Activated gamma-delta T cell treated with anti-CD3 and anti-CD28 coated beads, Interleukin-2, amount 50 U/mL, for 16 hours (primary cell): ENCODE measurements around the gene DHDH.

ENCODE experiments used
- DNase-seq: peaks from one replicate; pipeline ENCODE4 v3.0.0-alpha.2; 2020; ENCODE audit warnings: low read depth

Gene DHDH

DNA sequence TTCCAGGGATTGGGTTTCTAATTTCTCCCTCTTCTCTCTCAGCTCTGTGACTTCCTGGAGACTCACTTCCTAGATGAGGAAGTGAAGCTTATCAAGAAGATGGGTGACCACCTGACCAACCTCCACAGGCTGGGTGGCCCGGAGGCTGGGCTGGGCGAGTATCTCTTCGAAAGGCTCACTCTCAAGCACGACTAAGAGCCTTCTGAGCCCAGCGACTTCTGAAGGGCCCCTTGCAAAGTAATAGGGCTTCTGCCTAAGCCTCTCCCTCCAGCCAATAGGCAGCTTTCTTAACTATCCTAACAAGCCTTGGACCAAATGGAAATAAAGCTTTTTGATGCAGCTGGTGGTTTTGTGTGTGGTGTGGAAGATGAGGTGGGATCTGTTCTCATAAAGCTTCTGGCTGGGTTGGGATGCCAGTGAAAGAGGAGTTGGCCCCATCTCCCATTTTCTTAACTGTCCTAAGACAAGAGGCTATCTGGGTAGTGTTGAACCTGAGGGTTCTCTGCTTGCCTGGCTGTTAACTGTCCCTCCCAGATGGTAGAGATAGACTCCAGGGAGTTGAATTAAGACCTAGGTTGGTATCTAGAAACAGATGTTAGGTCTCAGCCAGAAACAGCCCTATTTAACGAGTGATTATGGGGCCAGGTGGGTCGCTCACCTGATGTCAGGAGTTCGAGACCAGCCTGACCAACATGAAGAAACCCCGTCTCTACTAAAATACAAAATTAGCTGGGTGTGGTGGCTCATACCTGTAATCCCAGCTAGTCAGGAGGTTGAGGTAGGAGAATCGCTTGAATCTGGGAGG lies 33.2 kb downstream of the DHDH start:
- DNase-seq = no peak

DNA sequence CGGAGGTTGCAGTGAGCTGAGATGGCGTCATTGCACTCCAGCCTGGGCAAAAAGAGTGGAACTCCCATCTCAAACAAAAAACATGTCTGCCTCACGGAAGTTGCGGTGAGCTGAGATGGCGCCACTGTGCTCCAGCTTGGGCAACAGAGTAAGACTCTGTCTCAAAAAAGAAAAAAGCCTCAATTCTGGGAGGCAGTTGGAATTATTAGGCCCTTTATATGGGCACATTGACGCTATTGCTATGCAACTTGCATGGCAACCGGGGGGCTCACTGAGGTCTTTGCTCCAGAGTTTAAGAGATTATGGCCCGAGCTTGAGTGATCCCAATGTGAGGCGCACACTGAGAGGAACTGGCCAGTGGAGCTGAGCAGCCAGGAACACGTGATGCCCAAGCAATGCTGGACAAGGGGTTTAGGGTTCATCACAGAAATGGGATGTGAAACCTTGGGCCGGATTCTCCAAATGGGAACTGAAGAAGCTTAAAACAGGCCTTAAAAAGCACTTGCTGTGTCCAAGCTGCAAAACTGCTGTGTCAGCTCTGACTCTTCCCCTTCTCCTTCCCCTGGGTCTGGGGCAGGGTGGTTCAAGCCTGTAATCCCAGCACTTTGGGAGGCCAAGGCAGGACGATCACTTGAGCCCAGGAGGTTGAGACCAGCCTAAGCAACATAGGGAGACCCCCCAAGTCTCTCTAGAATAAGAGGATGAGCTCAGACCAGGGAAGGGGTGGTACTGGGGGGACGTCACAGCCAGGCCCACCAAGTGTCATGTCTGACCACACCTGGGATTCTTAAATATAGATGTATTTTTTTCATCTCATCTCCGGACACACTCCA lies 34.1 kb downstream of the DHDH start:
- DNase-seq = no peak

GRCh38 chr19:48968179-48968661 lies 34.7 kb downstream of the DHDH start:
- DNase-seq = no peak

DNA sequence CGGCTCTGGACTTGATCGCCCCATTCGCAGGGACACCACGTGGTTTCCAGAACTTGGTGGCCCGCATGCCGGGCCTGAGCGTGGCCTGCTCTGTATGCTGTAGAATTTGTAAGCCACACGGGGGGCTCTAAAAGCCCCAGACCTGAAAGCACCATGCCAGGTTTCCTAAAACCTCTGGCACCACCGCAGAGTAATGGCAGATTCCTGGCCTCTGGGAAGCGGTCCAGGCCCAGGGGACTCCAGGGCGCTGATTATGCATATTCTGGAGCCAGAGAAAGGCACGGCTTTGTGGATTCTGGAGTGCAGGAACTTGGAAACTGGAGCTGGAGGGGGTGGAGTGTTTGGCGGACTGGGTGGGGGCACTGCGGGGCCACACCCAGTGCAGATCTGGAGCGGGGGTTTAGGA lies 35.3 kb downstream of the DHDH start:
- no peak for DNase-seq

DNA sequence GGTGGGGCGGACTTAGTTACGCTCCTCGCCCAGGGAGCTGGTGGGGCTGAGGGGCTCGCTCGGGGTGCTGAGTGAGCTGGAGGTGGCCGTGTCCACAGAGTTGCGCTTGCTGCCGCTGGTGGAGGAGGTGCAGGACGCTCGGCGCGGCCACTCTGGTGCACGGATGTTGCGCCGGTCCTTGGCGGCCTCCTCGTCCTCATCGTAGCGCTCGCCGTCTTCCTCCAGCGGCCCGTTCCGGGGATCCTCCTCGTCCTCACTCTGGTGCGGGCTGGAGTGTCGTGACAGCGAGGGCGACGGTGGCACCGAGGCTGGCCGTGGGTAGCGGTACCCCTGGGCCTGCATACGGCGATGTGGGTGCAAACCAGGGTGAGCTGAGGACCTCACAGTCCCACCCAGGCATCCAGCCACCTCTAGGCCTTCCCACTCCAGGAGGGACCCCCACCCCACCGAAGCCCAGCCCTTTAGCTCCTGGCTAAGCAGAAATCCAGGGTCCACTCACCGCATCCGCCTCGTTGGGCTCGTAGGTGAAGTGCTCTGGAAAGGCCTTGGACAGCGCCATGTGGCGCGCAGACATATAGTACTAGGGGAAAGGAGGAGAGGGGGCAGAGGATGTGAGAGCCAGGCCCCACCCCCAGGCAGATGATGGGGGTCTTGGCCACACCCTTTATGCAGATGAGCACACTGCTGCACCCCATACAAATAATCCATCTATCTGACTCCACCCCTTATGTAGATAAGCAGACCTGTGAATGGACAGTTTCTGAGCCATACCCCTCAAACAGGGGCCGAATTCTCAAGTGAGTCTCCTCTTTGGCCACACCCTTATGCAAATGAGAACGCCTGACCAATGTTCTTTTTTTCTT lies 36.0 kb downstream of the DHDH start:
- DNase-seq = no peak

DNA sequence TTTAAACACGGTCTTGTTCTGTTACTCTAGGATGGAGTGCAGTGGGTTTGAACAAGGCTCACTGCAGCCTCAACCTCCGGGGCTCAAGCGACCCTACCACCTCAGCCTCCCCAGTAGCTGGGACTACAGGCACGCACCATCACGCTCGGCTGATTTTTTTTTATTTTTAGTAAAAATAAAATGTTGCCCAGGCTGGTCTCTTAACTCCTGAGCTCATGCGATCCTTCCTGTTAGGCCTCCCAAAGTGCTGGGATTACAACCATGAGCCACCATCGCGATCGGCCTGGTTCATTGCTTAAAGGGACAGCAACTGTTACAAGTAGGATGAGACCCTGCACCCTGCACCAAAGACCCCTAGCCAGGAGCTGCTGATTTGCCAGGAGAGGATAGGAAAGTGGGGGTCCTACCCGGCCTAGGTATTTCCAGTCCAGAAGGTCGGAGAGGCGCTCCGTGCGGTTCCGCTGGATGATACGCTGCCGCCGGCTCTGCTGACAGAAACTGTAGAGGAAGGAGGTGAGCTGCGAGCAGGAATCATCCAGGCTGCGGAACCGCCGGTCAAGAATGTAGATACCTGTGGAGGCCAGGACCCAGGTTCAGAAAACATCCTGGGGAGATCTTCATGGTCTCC lies 36.8 kb downstream of the DHDH start:
- DNase-seq = no peak

DNA sequence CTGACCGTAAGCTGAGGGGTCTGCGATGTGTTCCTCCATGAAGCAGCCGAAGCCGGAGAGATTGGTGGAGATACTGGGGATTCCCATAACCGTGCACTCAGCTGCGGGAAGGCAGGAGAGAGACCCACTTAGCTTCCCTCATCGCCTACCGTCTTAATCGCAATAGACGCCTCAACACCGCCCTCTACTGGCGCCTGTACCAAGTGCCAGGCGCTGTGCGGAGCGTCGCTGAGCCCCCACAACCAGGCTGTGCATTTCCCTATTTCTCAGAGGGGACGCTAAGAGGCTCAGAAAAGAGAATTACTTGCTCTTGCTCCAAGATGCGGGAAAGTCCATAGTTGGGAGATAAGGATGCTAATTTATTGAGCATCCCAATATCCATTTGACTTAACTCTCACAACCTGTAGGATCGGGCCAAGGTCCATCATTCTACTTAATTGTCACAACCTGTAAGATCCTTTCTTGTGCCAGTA lies 37.5 kb downstream of the DHDH start:
- peak; percentile 77 for DNase-seq

- no peak for DNase-seq
Measured at GRCh38 chr19:48975947-48976847, 42.7 kb downstream of the DHDH start.

- DNase-seq = no peak
Measured at GRCh38 chr19:48977061-48977460, 43.6 kb downstream of the DHDH start.

- DNase-seq = no peak
Measured at GRCh38 chr19:48982280-48982679, 48.8 kb downstream of the DHDH start.

- no peak for DNase-seq
Measured at GRCh38 chr19:48985711-48986110, 52.2 kb downstream of the DHDH start.

- DNase-seq = no peak
Measured at GRCh38 chr19:48986211-48986610, 52.7 kb downstream of the DHDH start.

- no peak for DNase-seq
Measured at GRCh38 chr19:48987323-48987722, 53.8 kb downstream of the DHDH start.

GRCh38 chr19:48988286-48988685 lies 54.8 kb downstream of the DHDH start:
- DNase-seq = no peak

GRCh38 chr19:48988860-48989259 lies 55.4 kb downstream of the DHDH start:
- DNase-seq = no peak

DNA sequence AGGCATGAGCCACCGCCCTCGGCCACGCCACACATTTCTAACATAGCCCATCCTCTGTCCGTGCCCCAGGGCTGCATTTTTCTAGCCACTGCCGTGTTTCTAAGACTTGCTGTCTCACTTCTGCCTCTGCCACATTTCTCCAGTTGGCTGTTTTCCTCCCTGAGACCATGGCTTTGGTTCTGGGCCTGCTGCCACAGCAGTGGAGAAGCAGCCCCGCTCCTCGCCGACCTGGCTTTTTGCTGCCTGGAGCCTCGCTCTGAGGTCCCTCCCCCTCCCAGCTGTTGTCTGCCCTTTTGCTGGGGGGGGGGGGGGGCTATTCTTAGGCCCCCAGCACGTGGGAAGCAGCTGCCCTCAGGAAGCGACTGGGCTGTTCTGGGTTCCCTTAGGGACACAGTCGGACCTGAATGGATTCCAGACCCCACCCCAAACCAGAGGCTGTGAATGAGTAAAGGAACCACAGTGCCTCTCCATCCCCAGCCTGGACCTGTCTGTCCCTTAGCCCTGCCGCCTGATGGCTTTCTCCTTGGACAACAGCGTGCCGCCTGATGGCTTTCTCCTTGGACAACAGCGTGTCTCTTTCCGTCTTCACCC lies 56.3 kb downstream of the DHDH start:
- DNase-seq = no peak

GRCh38 chr19:48990400-48990799 lies 56.9 kb downstream of the DHDH start:
- no peak for DNase-seq

- no peak for DNase-seq
Measured at GRCh38 chr19:48991011-48991609, 57.6 kb downstream of the DHDH start.

GRCh38 chr19:48991873-48992580 lies 58.5 kb downstream of the DHDH start:
- no peak for DNase-seq
